RPMI7951 (cell line): ENCODE data around the gene MORC2. TPM values are rescaled to one million over a fixed set of nuclear protein-coding genes. Genes with fewer than 3 reads are reported as not detected.
A peak's percentile ranks its signal among the peaks of the same experiment; 100 is the strongest.

Source experiments
- DNase-seq: peaks from one replicate; pipeline ENCODE4 v3.0.0-alpha.2; 2012; ENCODE audit warnings: low read depth
- total RNA-seq: library from RNA; depleted of rRNA; stranded (reverse); fragments of >200 nt; shearing (Covaris generic); gene quantifications from 2 replicates; pipeline ENCODE4 v1.2.3, GENCODE V29; 2014; rRNA removed

MORC2 gene
- total RNA-seq = 7.1 and 8.8 TPM in 2 replicates

DNA sequence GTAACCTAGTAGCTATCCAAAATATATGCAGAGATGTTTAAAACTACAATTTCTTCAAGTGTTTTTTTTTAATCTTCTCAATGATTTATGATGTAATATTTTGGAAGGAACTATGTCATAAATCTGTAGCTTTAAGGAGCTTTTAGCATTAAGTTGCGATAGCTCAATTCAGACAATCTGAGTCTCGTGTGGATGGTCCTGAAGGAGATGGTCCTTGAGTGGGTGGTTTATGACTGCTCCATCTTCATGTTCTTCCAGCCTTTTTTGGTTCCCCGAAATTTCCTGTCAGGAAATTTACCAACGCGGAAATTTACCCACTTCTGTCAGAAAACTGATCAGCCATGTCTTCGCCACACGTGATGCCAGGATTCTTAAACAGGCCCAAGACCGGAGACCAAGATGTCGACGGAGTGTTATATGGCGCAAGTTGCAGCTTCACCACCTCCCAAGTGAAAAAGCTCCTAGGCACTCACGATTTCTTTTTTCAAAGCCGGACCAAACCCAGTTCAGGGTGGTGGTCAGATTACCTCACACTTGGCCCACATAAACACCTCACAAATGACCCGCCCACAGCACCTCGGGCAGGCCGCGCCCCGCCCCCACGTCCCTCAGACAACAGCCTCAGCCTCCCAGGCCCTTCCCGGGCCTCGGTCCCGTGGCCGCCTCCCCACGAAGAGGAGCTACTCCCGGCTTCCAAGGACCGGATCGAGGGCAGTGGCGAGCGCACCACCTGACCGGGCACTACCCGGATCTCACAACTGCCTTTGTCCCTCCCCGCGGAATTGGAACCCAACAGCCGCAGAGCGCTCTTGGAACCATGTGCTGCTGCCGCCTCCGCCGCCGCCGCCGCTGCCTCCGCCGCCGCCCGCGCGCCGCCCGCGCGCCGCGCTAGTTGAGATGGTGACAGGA lies at the start of gene MORC2:
Gene MORC2 (minus strand): TSS at position 760 of the 909 bp plus-strand sequence. CDS start 885 bp downstream, outside the sequence.
- no peak for DNase-seq

DNA sequence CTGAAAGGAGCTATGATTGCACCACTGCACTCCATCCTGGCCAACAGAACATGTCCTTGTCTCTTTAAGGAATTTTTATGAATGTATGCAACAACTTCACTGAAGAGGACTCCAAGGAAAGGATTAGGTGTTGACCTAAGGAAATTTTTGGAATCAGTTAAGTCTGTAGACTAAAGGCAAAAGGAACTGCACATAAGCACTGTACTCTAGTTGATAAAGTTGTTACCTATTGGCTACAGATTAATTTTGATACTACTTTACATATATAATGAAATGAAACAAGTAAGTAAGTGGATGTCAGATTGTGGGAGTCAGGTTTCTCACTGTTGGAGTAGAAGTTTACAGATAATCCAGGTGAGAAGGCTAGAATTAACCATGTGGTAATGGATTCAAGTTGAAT lies 37.0 kb upstream of the MORC2 start:
- DNase-seq = no peak

DNA sequence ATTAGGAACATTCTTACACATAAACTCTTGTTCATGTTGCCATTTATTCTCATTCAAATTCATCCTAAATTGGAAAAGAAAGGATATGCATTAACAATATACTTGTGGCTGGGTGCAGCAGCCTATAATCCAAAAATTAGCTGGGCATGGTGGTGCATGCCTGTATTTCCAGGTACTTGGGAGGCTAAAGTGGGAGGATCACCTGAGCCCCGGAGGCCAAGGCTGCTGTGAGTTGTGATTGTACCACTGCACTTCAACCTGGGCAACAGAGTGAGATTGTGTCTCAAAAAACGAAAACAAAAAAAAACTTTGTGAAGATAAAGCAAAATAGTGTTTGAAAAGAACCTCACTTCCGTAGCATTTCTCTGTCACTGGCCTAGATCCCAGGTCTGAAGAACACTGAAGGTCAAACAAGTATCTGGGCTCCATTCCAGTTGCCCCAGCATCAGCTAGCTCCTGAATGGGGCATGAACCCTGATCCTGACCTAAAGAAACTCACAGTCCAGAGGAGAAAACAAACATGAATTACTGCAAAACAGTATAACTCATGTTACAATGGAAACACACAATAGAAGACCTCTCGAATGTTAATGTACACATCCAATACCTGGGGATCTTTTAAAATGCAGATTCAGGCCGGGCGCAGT lies 32.7 kb upstream of the MORC2 start:
- no peak for DNase-seq

- no peak for DNase-seq
These were observed 29.8 kb upstream of the MORC2 start for GRCh38 chr22:30998329-30998728.

- DNase-seq = no peak
These were observed 27.9 kb upstream of the MORC2 start for GRCh38 chr22:30996462-30996861.

DNA sequence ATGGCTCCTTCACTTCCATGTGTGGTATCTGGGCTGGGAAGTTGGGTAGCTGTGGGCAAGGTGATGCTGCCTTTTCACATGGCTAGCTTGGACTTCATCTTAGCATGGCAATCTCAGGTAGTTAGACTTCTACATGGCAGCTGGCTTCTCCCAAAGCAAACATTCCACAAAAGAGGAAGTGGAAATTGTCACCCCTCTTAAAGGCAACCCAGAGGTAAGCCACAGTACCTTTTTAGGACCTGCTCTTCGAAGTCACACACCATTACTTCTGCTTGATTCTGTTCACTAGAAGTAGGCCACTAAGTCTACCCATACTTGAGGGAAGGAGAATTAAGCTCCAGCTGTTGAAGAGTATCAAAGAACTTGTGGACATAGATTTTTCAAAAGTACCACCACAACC lies 26.4 kb upstream of the MORC2 start:
- no peak for DNase-seq

DNA sequence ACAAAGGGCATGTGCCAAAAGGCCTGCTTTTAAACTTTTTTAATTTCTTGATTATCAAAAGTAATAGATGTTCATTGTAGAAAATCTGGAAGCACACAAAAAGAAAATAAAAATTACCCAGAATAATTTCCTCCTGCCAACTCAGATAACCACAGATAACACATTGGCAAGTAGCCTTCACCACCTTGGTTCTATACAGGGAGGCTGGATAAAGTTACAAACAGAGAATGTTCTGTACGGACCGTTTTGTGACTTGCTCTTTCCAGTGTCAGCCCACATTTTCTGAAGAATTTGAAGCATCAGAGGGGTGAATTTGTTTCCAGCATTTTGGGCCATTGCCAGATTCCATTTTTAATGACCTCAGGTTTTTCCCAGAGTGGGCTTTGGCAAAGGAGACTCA lies 24.0 kb upstream of the MORC2 start:
- DNase-seq = no peak

- no peak for DNase-seq
These were observed 22.1 kb upstream of the MORC2 start for GRCh38 chr22:30990690-30991089.

DNA sequence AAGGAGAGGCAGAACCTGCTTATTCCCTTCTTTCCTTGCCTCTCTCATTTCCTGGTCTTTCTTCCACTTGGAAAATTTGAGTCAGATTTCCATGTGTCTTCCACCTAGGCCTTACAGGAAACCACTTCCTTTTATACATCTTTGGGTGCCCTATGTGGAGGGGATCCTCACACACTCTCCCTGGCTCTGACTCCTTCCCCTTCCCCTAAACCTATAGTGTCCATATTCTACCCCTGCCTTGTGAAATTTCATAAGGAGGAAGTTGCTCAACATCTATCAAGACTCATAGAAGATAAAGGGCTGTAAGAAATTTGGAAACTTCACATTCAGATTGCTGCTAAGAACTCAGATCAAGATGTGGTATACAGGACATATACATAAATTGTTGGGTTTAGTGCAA lies 20.9 kb upstream of the MORC2 start:
- no peak for DNase-seq

- DNase-seq = no peak
These were observed 17.1 kb upstream of the MORC2 start for GRCh38 chr22:30985561-30986208.

DNA sequence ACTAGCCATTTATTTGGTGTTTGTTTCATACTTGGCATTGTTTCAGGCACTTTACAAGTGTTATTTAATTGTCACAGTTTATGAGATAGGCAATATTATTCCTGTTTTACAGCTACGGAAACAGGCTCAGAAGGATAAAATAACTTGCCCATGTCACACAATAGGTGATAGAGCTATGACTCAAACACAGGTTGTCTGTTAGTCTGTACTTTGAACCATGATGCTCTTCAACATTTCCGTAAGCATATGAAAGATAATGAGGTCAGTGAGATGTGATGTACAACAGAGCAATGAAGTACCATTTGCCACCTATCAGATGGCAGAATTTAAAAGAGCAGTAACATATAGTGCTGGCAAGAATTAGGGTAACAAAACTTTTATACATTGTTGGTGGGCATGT lies 15.7 kb upstream of the MORC2 start:
- no peak for DNase-seq

- DNase-seq = no peak
These were observed 13.9 kb upstream of the MORC2 start for GRCh38 chr22:30982512-30982911.

GRCh38 chr22:30979932-30980331 lies 11.4 kb upstream of the MORC2 start:
- DNase-seq = peak; percentile 18

GRCh38 chr22:30978304-30978962 lies 9.9 kb upstream of the MORC2 start:
- DNase-seq = no peak

DNA sequence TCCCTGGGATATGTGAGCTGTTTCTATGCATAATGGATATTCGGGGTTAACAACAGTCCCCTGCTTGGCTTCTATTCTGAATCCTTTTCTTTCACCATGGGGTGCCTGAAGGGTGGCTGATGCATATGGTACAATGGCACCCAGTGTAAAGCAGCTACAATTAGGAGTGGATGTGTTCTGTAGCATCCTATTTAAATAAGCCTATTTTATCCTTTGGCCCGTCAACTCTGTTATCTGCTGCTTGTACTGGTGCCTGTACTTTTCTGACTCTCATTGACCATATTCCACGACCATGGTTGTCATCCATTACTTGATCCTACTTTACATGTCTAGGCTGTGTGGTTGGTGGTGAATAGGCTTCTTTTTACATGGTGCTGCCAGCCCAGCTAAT lies 1.8 kb upstream of the MORC2 start:
- DNase-seq = no peak

DNA sequence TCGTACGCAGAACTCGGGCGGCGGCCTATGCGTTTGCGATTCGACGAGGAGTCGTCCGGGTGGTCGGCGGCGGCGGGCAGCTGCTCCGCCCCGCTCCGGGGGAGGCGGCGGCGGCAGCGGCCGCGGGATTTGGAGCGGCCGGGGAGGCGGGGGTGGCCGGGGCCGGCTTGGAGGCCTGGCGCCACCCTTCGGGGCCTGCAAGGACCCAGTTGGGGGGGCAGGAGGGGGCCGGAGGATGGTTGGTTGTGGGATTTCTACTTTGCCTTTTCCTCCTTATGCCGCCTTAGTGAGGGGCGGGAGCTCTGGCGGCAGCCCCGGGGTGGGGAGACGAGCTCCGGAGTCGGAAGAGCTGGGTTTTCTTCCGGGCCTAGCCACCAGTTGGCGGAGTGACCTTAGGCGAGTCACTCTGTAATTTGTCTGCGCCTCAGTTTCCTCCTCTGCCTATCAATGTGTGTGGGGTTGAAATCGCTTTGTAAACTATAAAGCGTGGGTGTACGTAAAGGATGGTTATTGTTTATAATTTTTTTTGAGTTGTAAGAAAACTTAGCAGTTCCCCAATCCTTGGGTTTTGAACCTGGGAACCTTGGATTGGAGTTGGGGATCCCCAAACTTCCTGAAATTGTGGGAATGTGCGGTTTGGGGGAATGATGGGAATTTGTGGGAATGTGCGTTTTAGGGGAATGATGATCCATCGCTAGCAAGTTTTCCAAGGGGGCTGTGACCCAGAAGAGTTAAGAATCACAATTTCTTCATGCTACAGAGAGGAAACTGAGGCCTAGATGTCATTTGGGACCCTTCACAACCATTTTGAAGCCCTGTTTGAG lies 1.2 kb upstream of the MORC2 start:
- peak; percentile 35 for DNase-seq

DNA sequence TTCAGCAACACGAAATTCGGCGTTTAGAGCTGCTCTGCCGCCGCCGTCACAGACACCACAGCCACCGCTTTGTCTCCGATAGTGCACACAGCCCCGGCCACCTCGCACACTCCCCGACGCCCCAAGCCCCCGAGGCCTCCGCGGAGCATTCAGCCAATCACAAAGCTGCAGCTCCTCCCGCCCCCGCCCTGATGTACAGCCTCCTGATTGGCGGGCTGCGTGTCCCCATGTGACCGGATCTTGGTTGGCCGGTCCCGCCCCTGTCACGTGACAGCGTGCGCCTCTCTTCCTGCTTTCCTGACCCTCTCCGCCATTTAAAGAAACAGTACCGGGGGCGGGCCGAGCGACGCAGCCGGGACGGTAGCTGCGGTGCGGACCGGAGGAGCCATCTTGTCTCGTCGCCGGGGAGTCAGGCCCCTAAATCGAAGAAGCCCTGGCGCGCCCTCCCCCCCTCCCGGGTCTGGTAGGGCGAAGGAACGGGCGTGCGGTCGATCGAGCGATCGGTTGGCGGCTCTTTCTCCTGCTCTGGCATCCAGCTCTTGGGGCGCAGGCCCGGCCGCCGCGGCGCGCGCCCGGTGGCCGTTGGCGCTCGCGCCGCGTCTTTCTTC lies 454 bp upstream of the MORC2 start, which contains the start of gene TUG1:
Gene TUG1 (plus strand): TSS at position 342 of the 608 bp plus-strand sequence.
- DNase-seq = peak; percentile 97

GRCh38 chr22:30964858-30965257 lies 3.7 kb downstream of the MORC2 start:
- DNase-seq = no peak

GRCh38 chr22:30955153-30955552 lies 13.4 kb downstream of the MORC2 start:
- no peak for DNase-seq

GRCh38 chr22:30953206-30953605 lies 15.4 kb downstream of the MORC2 start:
- no peak for DNase-seq
